Non-pigmented ciliary epithelial cell (primary cell): ENCODE measurements around the gene COL13A1.

Experiments
- DNase-seq: peaks from one replicate; pipeline ENCODE4 v3.0.0-alpha.2; 2010; ENCODE audit warnings: low read depth

COL13A1 gene

GRCh38 chr10:69819716-69820506 is 18.2 kb downstream of the COL13A1 start:
- DNase-seq, result no peak

GRCh38 chr10:69820817-69821216 is 19.1 kb downstream of the COL13A1 start:
- no peak for DNase-seq

GRCh38 chr10:69825604-69826003 is 23.9 kb downstream of the COL13A1 start:
- no peak for DNase-seq

GRCh38 chr10:69826094-69826493 is 24.4 kb downstream of the COL13A1 start:
- no peak for DNase-seq

GRCh38 chr10:69826789-69827554 is 25.3 kb downstream of the COL13A1 start:
- no peak for DNase-seq

GRCh38 chr10:69828144-69828870 is 26.6 kb downstream of the COL13A1 start:
- no peak for DNase-seq

DNA sequence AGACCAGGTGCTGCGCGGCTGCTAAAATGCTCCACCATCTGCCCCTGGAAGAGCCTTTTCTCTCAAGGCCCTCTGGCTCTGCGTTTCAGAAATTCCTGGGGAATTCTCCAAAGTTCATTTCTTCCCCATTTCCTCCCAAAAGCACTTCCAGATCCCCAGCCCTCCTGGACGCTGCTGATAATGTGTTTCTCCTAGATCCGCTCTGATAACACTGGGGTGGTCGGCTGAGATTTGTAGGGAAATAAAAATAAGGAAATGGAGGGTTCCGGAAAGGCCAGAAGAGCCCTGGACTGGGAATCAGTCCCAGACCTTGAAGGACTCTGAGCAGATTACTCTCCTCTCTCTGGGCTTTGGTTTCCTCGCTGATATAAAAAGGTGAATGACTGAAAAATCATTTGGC is 28.1 kb downstream of the COL13A1 start:
- DNase-seq, result no peak

DNA sequence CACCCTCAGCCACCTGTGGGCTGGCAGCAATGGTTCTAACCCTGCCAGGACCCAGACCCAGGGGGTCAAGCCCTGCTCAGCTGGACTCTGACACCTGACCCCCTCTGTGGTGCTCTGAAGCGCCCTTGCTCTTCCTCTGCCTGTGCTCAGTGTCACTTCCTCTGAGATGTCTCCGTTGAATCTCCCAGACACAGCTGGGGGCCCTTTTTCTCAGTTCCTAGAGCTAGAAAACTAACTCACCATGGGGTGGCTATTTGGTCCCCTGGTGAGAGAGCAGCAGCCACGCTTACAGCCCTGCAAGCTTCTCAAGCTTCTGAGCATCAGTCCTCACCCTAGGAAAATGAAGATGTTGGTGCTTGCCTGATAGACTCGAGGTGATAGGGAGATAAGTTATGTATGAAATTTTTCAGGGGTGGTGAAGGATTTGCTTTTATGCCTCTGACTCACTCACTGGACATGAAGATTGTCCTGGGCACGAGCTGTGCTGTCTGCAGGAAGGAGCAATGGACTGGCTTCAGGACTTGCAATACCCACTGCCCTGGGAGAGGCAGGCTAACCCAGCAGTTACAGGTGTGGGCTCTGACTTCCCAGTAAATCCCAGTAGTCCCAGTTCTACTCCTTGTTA is 29.6 kb downstream of the COL13A1 start:
- no peak for DNase-seq

DNA sequence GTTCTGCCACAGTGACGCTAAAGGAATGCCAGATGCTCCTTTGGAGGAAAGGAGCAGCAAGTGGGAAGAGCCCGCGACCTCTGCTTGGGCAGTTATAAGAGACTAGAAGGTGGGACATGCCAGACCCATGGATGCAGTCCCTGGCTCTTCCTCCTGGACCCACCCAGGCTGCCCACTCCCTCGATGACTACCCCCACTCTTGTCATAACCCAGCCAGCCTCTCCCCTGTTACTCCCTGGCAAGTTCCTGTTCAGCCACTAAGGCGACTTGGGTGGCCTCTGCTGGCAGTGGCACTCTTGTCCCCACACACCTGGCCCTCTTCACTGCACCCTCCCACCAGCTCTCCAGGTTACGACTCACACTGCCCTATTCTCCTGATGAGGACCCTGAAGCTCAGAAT is 33.5 kb downstream of the COL13A1 start:
- DNase-seq, result no peak

DNA sequence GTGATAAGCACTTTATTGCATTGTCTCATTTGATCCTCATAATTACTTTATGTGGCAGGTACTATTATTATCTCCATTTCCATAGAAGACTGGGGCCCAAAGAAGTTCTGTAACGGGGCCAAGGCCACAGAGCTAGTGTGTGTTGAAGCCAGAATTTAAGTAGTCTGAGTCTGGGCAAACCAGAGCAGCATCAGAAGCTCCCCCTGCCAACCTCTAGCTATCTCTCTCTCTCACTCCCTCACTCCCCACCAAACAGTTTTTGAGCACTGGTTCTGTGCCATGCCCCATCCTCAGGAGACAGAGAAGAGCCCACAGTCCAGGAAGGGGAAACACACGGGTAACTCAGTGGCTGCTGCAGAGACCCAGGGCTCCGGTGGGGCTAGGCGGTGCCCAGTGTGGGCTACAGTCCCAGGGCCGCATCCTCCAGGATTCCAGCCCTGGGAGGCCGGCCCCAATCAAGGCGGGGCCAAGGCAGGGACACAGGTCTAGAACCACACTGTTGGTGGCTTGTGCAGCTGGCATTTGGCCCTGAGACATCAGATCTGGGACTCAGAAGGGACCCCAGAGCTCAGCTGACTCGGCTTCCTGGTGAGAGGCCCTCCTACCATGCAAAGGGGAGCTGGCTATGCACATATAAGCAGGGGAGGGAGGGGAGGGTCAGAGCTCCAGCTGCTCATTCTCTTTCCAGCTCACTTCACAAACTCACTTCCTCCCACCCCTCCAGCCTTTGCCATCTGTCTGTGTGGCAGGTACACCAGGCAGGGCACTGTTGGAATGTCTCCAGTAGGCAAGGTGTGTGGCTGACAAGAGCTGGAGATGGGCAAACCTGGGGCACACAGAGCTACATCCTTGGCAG is 34.4 kb downstream of the COL13A1 start:
- DNase-seq, result no peak

DNA sequence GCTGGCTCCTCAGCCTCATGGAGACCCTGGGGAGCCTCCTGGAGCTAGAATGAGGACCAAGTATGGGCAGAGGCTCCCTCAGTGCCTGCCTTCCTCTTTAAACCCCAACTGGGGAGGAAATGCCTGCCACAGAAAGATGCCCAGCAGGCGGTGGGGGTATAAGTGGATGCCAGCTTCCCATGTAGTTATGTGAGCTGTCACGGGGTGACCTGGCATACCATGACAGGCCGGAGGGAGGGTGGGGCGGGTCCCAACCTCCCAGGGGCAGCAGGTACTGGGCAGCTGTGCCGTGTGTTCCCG is 35.0 kb downstream of the COL13A1 start:
- no peak for DNase-seq

GRCh38 chr10:69837261-69837660 is 35.6 kb downstream of the COL13A1 start:
- DNase-seq, result no peak

GRCh38 chr10:69838418-69838817 is 36.7 kb downstream of the COL13A1 start:
- no peak for DNase-seq

GRCh38 chr10:69838853-69839252 is 37.1 kb downstream of the COL13A1 start:
- DNase-seq, result peak; percentile 50

DNA sequence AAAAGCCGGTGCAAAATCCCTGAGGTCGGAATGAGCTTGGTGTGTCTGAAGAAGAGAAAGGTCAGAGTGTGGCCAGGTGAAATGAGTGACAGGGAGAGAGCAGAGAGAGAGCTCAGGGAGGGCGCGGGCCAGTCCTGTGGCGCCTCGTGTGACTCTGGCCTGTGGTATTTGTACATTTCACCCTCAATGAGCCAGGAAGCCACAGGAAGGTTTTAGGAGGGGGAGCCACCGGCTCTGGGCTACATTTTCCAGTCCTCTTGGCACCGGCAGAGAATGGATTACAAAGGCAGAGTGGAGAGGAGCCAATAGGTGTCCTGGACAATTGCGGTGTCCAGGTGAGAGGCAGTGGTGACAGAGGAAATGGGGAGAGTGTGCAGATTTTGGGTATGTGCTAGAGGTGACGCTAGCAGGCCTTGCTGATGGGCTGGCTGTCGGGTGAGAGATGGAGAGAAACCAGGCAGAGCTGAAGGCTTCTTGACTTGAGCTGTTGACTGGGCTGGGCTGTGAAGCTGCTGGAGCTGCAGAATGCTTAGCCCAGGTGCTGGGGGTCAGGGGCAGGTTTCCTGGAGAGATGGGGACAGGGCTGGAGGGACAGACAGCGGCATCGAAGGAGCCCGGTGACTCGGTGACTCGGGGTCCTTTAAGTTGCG is 38.1 kb downstream of the COL13A1 start:
- DNase-seq, result peak; percentile 35

DNA sequence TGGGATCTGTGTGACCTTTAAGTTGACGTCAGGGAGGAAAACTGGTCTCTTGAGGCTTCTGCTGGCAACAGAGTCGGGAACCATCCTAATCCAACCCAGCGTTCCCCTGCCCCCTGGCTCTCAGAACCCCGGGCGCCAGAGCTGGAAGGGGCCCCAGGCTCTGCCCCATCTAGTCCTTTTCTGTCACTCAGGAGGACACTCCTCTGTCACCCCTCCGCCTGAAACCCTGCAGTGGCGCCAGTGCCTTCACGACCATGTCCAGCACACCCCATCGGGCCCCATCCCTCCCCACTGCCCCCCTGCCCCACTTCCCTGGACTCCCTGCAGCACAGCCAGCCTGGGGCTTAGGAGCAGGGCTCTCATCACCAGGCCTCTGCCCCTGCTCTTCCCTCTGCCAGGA is 39.1 kb downstream of the COL13A1 start:
- DNase-seq, result no peak

GRCh38 chr10:69842020-69842419 is 40.3 kb downstream of the COL13A1 start:
- DNase-seq, result no peak

DNA sequence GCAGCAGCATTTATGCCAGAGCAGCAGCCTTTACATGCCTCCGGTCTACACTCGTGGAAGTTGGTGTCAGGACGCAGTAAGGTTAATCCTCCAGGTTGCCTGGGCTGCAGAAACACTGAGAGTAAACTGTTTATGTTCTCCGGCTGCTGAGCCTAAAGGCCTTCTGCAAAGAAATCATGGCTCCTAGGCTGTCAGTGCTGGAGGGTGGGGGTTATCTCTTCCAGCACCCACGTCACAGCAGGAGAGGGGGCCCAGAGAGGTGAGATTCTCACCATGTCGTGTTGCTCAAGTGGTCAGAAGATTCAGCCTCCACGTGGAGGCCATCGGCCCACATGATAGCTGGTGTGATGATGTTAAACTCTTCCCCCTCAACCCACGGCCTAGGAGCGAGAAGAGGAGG is 41.2 kb downstream of the COL13A1 start:
- DNase-seq, result no peak

- no peak for DNase-seq
Observed at GRCh38 chr10:69843923-69844322, 42.2 kb downstream of the COL13A1 start.

DNA sequence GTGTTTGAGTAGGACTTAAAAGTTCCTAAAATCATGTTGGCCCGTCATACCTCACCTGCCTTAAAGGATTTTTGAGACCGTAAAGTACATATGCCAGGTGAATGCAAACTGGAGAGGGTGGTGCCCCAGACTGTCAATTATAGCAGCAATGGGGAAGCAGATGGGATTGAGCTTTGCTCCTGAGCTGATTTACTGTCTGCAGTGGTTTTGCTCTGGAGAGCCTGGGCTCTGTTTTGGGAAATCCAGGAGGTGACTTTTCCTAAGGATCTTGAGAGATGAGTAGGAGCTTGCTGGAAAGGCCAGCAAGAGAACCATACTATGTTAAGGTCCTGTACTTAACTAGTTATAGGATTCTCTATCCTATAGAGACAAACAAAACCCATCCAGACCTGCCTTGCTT is 43.0 kb downstream of the COL13A1 start:
- DNase-seq, result no peak
